GM12878 (cell line): ENCODE data around the gene PSMD11. TPM values are rescaled to one million over a fixed set of nuclear protein-coding genes. Genes with fewer than 3 reads are reported as not detected.

ENCODE experiments used
- ATAC-seq: fragments of 200-7000 bp; cut with Tn5 transposase; 3 replicates; pipeline ENCODE4 v1.9.1; 2020; ENCODE audit warnings: mild to moderate bottlenecking, moderate library complexity
- BruUV-seq: library from RNA; stranded (reverse); fragments of 400-500 nt; replicated peaks from 2 replicates; lab custom pipeline; 2021; lab: Mats Ljungman, UMichigan
- CTCF ChIA-PET: fragments of 300-600 bp; sonication (Branson Sonifier 250); formaldehyde crosslinking; extraction: SDS; loops from one replicate; lab custom pipeline; 2021; ENCODE audit warnings: inconsistent platforms; lab: Yijun Ruan, JAX
- POLR2A ChIA-PET: fragments of 350-600 bp; formaldehyde crosslinking; extraction: SDS; loops from one replicate; lab custom pipeline; 2021; ENCODE audit warnings: inconsistent platforms; lab: Charles Lee
- RAD21 ChIA-PET: fragments of 300-600 bp; sonication (Branson Sonifier 250); formaldehyde crosslinking; loops from one replicate; lab custom pipeline; 2023; ENCODE audit warnings: antibody characterized with exemption; ENCODE audit not compliant: unreplicated experiment; lab: Charles Lee
- SMC1A ChIA-PET: fragments of 300-600 bp; sonication (Branson Sonifier 250); formaldehyde crosslinking; loops from one replicate; lab custom pipeline; 2023; ENCODE audit not compliant: unreplicated experiment, uncharacterized antibody; lab: Charles Lee
- DNase-seq: peaks from one replicate; pipeline ENCODE4 v3.0.0-alpha.2; 2011; ENCODE audit warnings: low read depth, low spot score
- FAIRE-seq: peaks from 3 replicates; lab custom pipeline; 2011; peaks lifted over from hg19 to GRCh38; lab: Jason Lieb, UNC
- H2AFZ ChIP-seq: 2 replicates; pipeline ENCODE4 v1.6.0; 2011; ENCODE audit warnings: low read depth, low read length, control low read depth; ENCODE audit not compliant: control insufficient read depth
- H3K27ac ChIP-seq: 2 replicates; pipeline ENCODE4 v1.5.1; 2011; ENCODE audit warnings: control low read depth; ENCODE audit not compliant: control insufficient read depth, insufficient read depth
- H3K27me3 ChIP-seq, 2 experiments: replicated peaks in 1 of 2; 2 replicates each; pipeline versions ENCODE4 v1.6.0 to v1.6.1; 2011; ENCODE audit warnings: low read length in 1 of 2; ENCODE audit not compliant: control insufficient read depth in 2 of 2, insufficient read depth in 2 of 2
- H3K36me3 ChIP-seq, 2 experiments: 2 replicates each; pipeline ENCODE4 v1.5.1; 2011; ENCODE audit warnings: low read length in 1 of 2; ENCODE audit not compliant: control insufficient read depth in 2 of 2, insufficient read depth in 2 of 2
- H3K4me1 ChIP-seq: 2 replicates; pipeline ENCODE4 v1.6.1; 2011; ENCODE audit warnings: mild to moderate bottlenecking, low read length, moderate library complexity, mixed read lengths; ENCODE audit not compliant: control insufficient read depth, insufficient read depth
- H3K4me2 ChIP-seq: 2 replicates; pipeline ENCODE4 v1.6.0; 2011; ENCODE audit warnings: control low read depth; ENCODE audit not compliant: control insufficient read depth, insufficient read depth
- H3K4me3 ChIP-seq: fragments of 200-600 bp; sonication (generic); 2 replicates; pipeline ENCODE4 v1.5.1; 2016
- H3K79me2 ChIP-seq: 2 replicates; pipeline ENCODE4 v1.6.0; 2011; ENCODE audit warnings: low read length; ENCODE audit not compliant: control insufficient read depth, insufficient read depth
- H3K9ac ChIP-seq: 2 replicates; pipeline ENCODE4 v1.8.0; 2011; ENCODE audit warnings: low read length, control low read depth, mixed read lengths; ENCODE audit not compliant: control insufficient read depth, insufficient read depth
- H3K9me3 ChIP-seq: replicated peaks from 3 replicates; pipeline ENCODE4 v1.5.1; 2011; ENCODE audit warnings: mild to moderate bottlenecking, low read length; ENCODE audit not compliant: control insufficient read depth, insufficient read depth
- H4K20me1 ChIP-seq: 2 replicates; pipeline ENCODE4 v1.6.0; 2011; ENCODE audit not compliant: control insufficient read depth, insufficient read depth
- ATF7 ChIP-seq: fragments of 450-650 bp; IDR thresholded peaks from 2 replicates; pipeline ENCODE4 v1.6.1; 2016; ENCODE audit warnings: low read depth, mild to moderate bottlenecking
- CEBPB ChIP-seq, 2 experiments: fragments of 150-350 bp in 1 of 2; IDR thresholded peaks; 2 replicates each; pipeline ENCODE4 v1.6.1; 2012 to 2014; ENCODE audit warnings: low read depth in 2 of 2, low read length in 2 of 2, borderline replicate concordance in 1 of 2, inconsistent platforms in 1 of 2
- FOXM1 ChIP-seq: IDR thresholded peaks from 2 replicates; pipeline ENCODE4 v1.6.1; 2012; ENCODE audit warnings: low read depth, mild to moderate bottlenecking, inconsistent platforms, low read length, moderate library complexity
- GABPA ChIP-seq: IDR thresholded peaks from 2 replicates; pipeline ENCODE4 v1.6.1; 2014; ENCODE audit warnings: antibody characterized with exemption, low read depth, mild to moderate bottlenecking, inconsistent platforms
- HCFC1 ChIP-seq: fragments of 150-350 bp; IDR thresholded peaks from 2 replicates; pipeline ENCODE4 v1.6.1; 2014; ENCODE audit warnings: low read length
- MTA2 ChIP-seq: fragments of 450-650 bp; IDR thresholded peaks from 2 replicates; pipeline ENCODE4 v1.6.1; 2016; ENCODE audit warnings: low read depth, mild to moderate bottlenecking, moderate library complexity
- MTA3 ChIP-seq: IDR thresholded peaks from 2 replicates; pipeline ENCODE4 v1.6.1; 2012; ENCODE audit warnings: low read length, inconsistent platforms, borderline replicate concordance
- NFYA ChIP-seq: IDR thresholded peaks from 2 replicates; pipeline ENCODE4 v1.6.1; 2011; ENCODE audit warnings: low read depth, mild to moderate bottlenecking, low read length, improper control_type of control experiment, borderline replicate concordance
- NFYB ChIP-seq: IDR thresholded peaks from 2 replicates; pipeline ENCODE4 v1.6.1; 2011; ENCODE audit warnings: low read depth, mild to moderate bottlenecking, low read length, improper control_type of control experiment, moderate library complexity; ENCODE audit not compliant: insufficient read depth
- POLR2A ChIP-seq: IDR thresholded peaks from 2 replicates; pipeline ENCODE4 v1.6.1; 2011; ENCODE audit warnings: low read depth, mild to moderate bottlenecking, low read length
- POLR2AphosphoS5 ChIP-seq: IDR thresholded peaks from 2 replicates; pipeline ENCODE4 v1.6.1; 2011; ENCODE audit warnings: mild to moderate bottlenecking, low read length, inconsistent platforms
- TAF1 ChIP-seq: IDR thresholded peaks from 2 replicates; pipeline ENCODE4 v1.6.1; 2011; ENCODE audit warnings: mild to moderate bottlenecking, low read depth, low read length, borderline replicate concordance
- WGBS: methylation state at CpG from one replicate; pipeline ENCODE4 v1.1.6; 2016; ENCODE audit warnings: low lambda C conversion rate; ENCODE audit not compliant: insufficient replicate concordance, insufficient coverage; ENCODE audit errors: missing lambda C conversion rate; 5-methylcytosine and 5-hydroxymethylcytosine counted together
- in situ Hi-C: fragments of 300-500 bp; cut with MboI; formaldehyde crosslinking; loops from 9 replicates; pipeline ENCODE4 v1.14.3; 2018; ENCODE audit warnings: mixed read lengths
- intact Hi-C: fragments of 100-400 bp; cut with micrococcal nuclease; formaldehyde crosslinking; loops from one replicate; pipeline ENCODE4 v1.14.2; 2022; ENCODE audit not compliant: unreplicated experiment
- polyA plus RNA-seq, 11 experiments: library from polyadenylated mRNA; depleted of rRNA in 4 of 11; unstranded in 6 of 11; stranded (reverse) in 5 of 11; fragments of >200 nt; fragmentation: Nextera tagmentation in 4 of 11; fragmentation: Illumina TruSeq in 1 of 11; extraction: Ambion mirVana in 4 of 11; extraction: Trizol in 1 of 11; gene quantifications; 1 replicate in 1 of 11; 2 replicates in 10 of 11; pipeline versions ENCODE4 v1.2.1 to v1.2.3, GENCODE V29; 2011 to 2016; ENCODE audit warnings: inconsistent platforms in 2 of 11, missing spikeins in 2 of 11, low read depth in 1 of 11
- total RNA-seq, 4 experiments: library from RNA; depleted of rRNA in 3 of 4; stranded (reverse); fragments of >200 nt in 3 of 4; fragmentation: Illumina TruSeq in 1 of 4; extraction: Trizol in 1 of 4; gene quantifications; 2 replicates each; pipeline versions ENCODE4 v1.2.1 to v1.2.3, GENCODE V29; 2013 to 2021
- TF ChIP-seq, protein P1 (sequence below): fragments of 450-650 bp; IDR thresholded peaks from 2 replicates; pipeline ENCODE4 v1.6.1; 2017; ENCODE audit warnings: mild to moderate bottlenecking, moderate library complexity
- TF ChIP-seq, protein P2 (sequence below): fragments of 450-650 bp; IDR thresholded peaks from 2 replicates; pipeline ENCODE4 v1.6.1; 2016; ENCODE audit warnings: mild to moderate bottlenecking
- TF ChIP-seq, protein P3 (sequence below): fragments of 450-650 bp; IDR thresholded peaks from 2 replicates; pipeline ENCODE4 v1.6.1; 2018; ENCODE audit warnings: borderline replicate concordance, mild to moderate bottlenecking; ENCODE audit not compliant: partially characterized antibody

Gene PSMD11
- total and polyA plus RNA-seq, 10 of the 15 experiments (the other 5 are each of a cell fraction or from before 2014, with no cell fraction given): 84.1 to 319 (median 120) TPM

DNA sequence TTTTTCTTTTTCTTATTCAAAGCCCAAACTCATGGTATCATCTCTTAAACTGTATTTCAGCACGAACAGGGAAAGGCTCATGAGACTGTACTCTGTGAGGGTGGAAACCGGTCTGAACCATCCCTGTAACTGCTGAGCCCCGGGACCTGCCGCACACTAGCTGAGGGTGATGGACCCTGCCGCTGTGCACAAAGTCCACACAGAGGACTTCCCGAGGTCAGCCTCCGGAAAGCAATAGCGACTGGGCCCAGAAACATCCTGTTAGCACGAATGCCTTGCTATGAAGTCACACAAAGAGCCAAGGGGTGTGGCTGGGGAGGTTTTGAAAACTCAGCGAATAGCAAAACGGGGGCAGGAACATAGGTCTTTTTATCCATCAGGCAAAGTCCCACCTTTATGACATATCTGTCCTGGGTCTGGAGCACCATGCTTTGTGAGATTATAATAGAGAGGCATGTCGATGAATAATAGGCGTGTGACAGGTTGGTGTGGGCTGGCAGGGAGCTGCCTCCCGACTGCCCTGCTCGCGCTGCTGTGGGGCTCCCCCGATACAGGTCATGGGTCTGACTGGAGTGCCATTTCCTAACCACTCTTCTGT is 75.9 kb downstream of the PSMD11 start:
- Histone ChIP-seq H3K9ac (peak overlapping the region; percentile 83), H3K9me3 (no peaks in the 10 kb centered on the region), H3K4me1 (peaks cover 88% of the 10 kb centered on the region), H3K4me3 (0 out of 2 replicates have a peak overlapping the region, but pooled peaks have one; percentile 25), H3K79me2 (no peaks in the 10 kb centered on the region; the same call in 1 of the 2 replicates), H3K4me2 (peak overlapping the region; percentile 97), H3K27ac (peak overlapping the region; percentile 84), H2AFZ (no peak overlapping the region; the same call in 1 of the 2 replicates), H4K20me1 (no peaks in the 10 kb centered on the region), H3K36me3 (no peaks in the 10 kb centered on the region), H3K27me3 (no peaks in the 10 kb centered on the region)
- CTCF ChIA-PET: interaction anchor here (0.6 to 7.4 kb wide), 4 partner anchors 31 to 58 kb away, joined by 3 to 83 read pairs (median 4); partner anchors contain the start of gene CDK5R1
- no TSS peak for BruUV-seq
- ATAC-seq: peak; percentile 43
- WGBS: 3% methylated on average over 17 of the region's 17 CpGs
- intact Hi-C loops (no loop called here), in situ Hi-C loops (no loop called here)
- FAIRE-seq: no peak
- RAD21 ChIA-PET: interaction anchor here (1.0 to 19.5 kb wide), 6 partner anchors 17 to 88 kb away, joined by 3 to 543 read pairs (median 10); partner anchors contain the start of gene CDK5R1
- SMC1A ChIA-PET: interaction anchor here (0.6 to 13.7 kb wide), 5 partner anchors 9 to 44 kb away, joined by 4 to 286 read pairs (median 4); partner anchors contain the start of gene CDK5R1
- POLR2A ChIA-PET: interaction anchor here (0.6 to 18.8 kb wide), 6 partner anchors 8 to 48 kb away, joined by 3 to 308 read pairs (median 7); partner anchors contain the start of gene CDK5R1
- peak; percentile 52 for DNase-seq
- TF ChIP-seq TAF1: peak; percentile 48; the same call in 1 of the 2 replicates
- TF ChIP-seq GABPA: peak; percentile 50; the same call in 1 of the 2 replicates
- peak; percentile 46; the same call in 1 of the 2 replicates for TF ChIP-seq MTA2
- TF ChIP-seq, protein P1, sequence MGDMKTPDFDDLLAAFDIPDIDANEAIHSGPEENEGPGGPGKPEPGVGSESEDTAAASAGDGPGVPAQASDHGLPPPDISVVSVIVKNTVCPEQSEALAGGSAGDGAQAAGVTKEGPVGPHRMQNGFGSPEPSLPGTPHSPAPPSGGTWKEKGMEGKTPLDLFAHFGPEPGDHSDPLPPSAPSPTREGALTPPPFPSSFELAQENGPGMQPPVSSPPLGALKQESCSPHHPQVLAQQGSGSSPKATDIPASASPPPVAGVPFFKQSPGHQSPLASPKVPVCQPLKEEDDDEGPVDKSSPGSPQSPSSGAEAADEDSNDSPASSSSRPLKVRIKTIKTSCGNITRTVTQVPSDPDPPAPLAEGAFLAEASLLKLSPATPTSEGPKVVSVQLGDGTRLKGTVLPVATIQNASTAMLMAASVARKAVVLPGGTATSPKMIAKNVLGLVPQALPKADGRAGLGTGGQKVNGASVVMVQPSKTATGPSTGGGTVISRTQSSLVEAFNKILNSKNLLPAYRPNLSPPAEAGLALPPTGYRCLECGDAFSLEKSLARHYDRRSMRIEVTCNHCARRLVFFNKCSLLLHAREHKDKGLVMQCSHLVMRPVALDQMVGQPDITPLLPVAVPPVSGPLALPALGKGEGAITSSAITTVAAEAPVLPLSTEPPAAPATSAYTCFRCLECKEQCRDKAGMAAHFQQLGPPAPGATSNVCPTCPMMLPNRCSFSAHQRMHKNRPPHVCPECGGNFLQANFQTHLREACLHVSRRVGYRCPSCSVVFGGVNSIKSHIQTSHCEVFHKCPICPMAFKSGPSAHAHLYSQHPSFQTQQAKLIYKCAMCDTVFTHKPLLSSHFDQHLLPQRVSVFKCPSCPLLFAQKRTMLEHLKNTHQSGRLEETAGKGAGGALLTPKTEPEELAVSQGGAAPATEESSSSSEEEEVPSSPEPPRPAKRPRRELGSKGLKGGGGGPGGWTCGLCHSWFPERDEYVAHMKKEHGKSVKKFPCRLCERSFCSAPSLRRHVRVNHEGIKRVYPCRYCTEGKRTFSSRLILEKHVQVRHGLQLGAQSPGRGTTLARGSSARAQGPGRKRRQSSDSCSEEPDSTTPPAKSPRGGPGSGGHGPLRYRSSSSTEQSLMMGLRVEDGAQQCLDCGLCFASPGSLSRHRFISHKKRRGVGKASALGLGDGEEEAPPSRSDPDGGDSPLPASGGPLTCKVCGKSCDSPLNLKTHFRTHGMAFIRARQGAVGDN: peak; percentile 95
- TF ChIP-seq ATF7: peak; percentile 92
- no peak for TF ChIP-seq CEBPB (IDR thresholded peaks at IDR 0.05; ENCODE audit: borderline replicate concordance in 1 of 2, low read depth in 2 of 2, low read length in 2 of 2)
- TF ChIP-seq NFYB: peak; percentile 74
- TF ChIP-seq NFYA: no peak
- peak; percentile 16; the same call in 1 of the 2 replicates for TF ChIP-seq HCFC1
- TF ChIP-seq, protein P2, sequence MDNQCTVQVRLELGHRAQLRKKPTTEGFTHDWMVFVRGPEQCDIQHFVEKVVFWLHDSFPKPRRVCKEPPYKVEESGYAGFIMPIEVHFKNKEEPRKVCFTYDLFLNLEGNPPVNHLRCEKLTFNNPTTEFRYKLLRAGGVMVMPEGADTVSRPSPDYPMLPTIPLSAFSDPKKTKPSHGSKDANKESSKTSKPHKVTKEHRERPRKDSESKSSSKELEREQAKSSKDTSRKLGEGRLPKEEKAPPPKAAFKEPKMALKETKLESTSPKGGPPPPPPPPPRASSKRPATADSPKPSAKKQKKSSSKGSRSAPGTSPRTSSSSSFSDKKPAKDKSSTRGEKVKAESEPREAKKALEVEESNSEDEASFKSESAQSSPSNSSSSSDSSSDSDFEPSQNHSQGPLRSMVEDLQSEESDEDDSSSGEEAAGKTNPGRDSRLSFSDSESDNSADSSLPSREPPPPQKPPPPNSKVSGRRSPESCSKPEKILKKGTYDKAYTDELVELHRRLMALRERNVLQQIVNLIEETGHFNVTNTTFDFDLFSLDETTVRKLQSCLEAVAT: peak; percentile 94
- TF ChIP-seq MTA3: peak; percentile 68; the same call in 1 of the 2 replicates
- peak; percentile 88 for TF ChIP-seq POLR2A
- TF ChIP-seq POLR2AphosphoS5: peak; percentile 92
- 0 out of 2 replicates have a peak, but pooled peaks have one; percentile 13 for TF ChIP-seq FOXM1
- TF ChIP-seq, protein P3, sequence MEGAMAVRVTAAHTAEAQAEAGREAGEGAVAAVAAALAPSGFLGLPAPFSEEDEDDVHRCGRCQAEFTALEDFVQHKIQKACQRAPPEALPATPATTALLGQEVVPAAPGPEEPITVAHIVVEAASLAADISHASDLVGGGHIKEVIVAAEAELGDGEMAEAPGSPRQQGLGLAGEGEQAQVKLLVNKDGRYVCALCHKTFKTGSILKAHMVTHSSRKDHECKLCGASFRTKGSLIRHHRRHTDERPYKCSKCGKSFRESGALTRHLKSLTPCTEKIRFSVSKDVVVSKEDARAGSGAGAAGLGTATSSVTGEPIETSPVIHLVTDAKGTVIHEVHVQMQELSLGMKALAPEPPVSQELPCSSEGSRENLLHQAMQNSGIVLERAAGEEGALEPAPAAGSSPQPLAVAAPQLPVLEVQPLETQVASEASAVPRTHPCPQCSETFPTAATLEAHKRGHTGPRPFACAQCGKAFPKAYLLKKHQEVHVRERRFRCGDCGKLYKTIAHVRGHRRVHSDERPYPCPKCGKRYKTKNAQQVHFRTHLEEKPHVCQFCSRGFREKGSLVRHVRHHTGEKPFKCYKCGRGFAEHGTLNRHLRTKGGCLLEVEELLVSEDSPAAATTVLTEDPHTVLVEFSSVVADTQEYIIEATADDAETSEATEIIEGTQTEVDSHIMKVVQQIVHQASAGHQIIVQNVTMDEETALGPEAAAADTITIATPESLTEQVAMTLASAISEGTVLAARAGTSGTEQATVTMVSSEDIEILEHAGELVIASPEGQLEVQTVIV: no peak
